HG02943 (cell line): ENCODE results near the gene STIL.
"Not testable (repeated sequence)": the region's sequence is repeated elsewhere in the genome, so short reads cannot be mapped to it uniquely, and the experiment has no call there.

Experiments
- ATAC-seq: cut with Tn5 transposase; IDR thresholded peaks from one replicate; pipeline ENCODE4 v1.9.1; 2021; ENCODE audit warnings: mild to moderate bottlenecking, low read depth, moderate library complexity; ENCODE audit not compliant: unreplicated experiment

The STIL gene

GRCh38 chr1:47313915-47314664, at the start of gene STIL:
STIL (minus strand) TSS chr1:47314147; CDS start chr1:47310319, 3,828 bp downstream.
- peak; percentile 95 for ATAC-seq

GRCh38 chr1:47362828-47363227, 48.9 kb upstream of the STIL start:
- no peak for ATAC-seq

GRCh38 chr1:47361380-47361779, 47.4 kb upstream of the STIL start:
- ATAC-seq: no peak

- no peak for ATAC-seq
Measured at GRCh38 chr1:47351305-47351704, 37.4 kb upstream of the STIL start.

- ATAC-seq: no peak
Measured at GRCh38 chr1:47348246-47348645, 34.3 kb upstream of the STIL start.

- no peak for ATAC-seq
Measured at GRCh38 chr1:47347735-47348134, 33.8 kb upstream of the STIL start.

GRCh38 chr1:47346979-47347378, 33.0 kb upstream of the STIL start:
- ATAC-seq: not testable (repeated sequence)

- no peak for ATAC-seq
Measured at GRCh38 chr1:47340227-47340626, 26.3 kb upstream of the STIL start.

- no peak for ATAC-seq
Measured at GRCh38 chr1:47338249-47339077, 24.5 kb upstream of the STIL start.

GRCh38 chr1:47337350-47337749, 23.4 kb upstream of the STIL start:
- ATAC-seq: no peak

GRCh38 chr1:47334765-47335435, 21.0 kb upstream of the STIL start:
- no peak for ATAC-seq

GRCh38 chr1:47333922-47334764, 20.2 kb upstream of the STIL start:
- ATAC-seq: peak; percentile 88

- ATAC-seq: peak; percentile 69
Measured at GRCh38 chr1:47333578-47333921, 19.6 kb upstream of the STIL start, which contains the start of gene CMPK1. CMPK1 (plus strand) TSS chr1:47333790; CDS start chr1:47333946, 156 bp downstream.

GRCh38 chr1:47332779-47333577, 19.0 kb upstream of the STIL start:
- no peak for ATAC-seq

- ATAC-seq: no peak
Measured at GRCh38 chr1:47331875-47332274, 17.9 kb upstream of the STIL start.

- ATAC-seq: no peak
Measured at GRCh38 chr1:47330212-47330611, 16.3 kb upstream of the STIL start.

GRCh38 chr1:47328992-47329391, 15.0 kb upstream of the STIL start:
- ATAC-seq: no peak

- no peak for ATAC-seq
Measured at GRCh38 chr1:47326271-47326670, 12.3 kb upstream of the STIL start.

GRCh38 chr1:47325528-47325927, 11.6 kb upstream of the STIL start:
- no peak for ATAC-seq
